T-cell (primary cell): Measurements from ENCODE around the gene AGTPBP1. TPM values are rescaled to one million over a fixed set of nuclear protein-coding genes. Genes with fewer than 3 reads are reported as not detected.

ENCODE experiments used
- ATAC-seq, 4 experiments: fragments of 200-7000 bp in 3 of 4; fragments of 150-1000 bp in 1 of 4; cut with Tn5 transposase; replicated peaks in 1 of 4; 1 replicate in 3 of 4; 2 replicates in 1 of 4; pipeline ENCODE4 v1.10.0; 2021; ENCODE audit warnings: moderate library complexity in 3 of 4, mild to moderate bottlenecking in 2 of 4, moderate number of reproducible peaks in 1 of 4
- CTCF ChIA-PET, 2 donors: fragments of 300-600 bp; sonication (Branson Sonifier 250); formaldehyde crosslinking; loops; one replicate each; lab custom pipeline; 2022; ENCODE audit warnings: antibody characterized with exemption in 2 of 2; lab: Charles Lee
- POLR2A ChIA-PET, 2 donors: fragments of 300-600 bp; sonication (Branson Sonifier 250); formaldehyde crosslinking; loops; one replicate each; lab custom pipeline; 2022; ENCODE audit warnings: antibody characterized with exemption in 2 of 2; lab: Charles Lee
- DNase-seq, 35 experiments: peaks; one replicate each; pipeline versions ENCODE4 v3.0.0 to v3.0.0-alpha.2; 2013 to 2023
- H3K27ac ChIP-seq: one replicate; pipeline ENCODE4 v1.5.1; 2013; ENCODE audit warnings: low read length
- H3K27me3 ChIP-seq, 2 experiments: replicated peaks in 1 of 2; 1 replicate in 1 of 2; 2 replicates in 1 of 2; pipeline versions ENCODE4 v1.6.1 to v1.7.0; 2013; ENCODE audit warnings: low read length in 1 of 2, mixed read lengths in 1 of 2; ENCODE audit not compliant: control insufficient read depth in 2 of 2, insufficient read depth in 2 of 2; ENCODE audit errors: extremely low read depth in 1 of 2
- H3K36me3 ChIP-seq, 2 donors: 1 replicate in 1 of 2; 2 replicates in 1 of 2; pipeline versions ENCODE4 v1.6.1 to v1.7.0; 2013; ENCODE audit warnings: low read length in 1 of 2; ENCODE audit not compliant: control insufficient read depth in 2 of 2, insufficient read depth in 1 of 2; ENCODE audit errors: extremely low read depth in 1 of 2
- H3K4me1 ChIP-seq, 2 experiments: 1 replicate in 1 of 2; 2 replicates in 1 of 2; pipeline versions ENCODE4 v1.6.1 to v1.7.0; 2013; ENCODE audit warnings: low read length in 2 of 2, mixed read lengths in 1 of 2; ENCODE audit not compliant: insufficient read depth in 2 of 2, control insufficient read depth in 1 of 2; ENCODE audit errors: extremely low read depth in 1 of 2
- H3K4me3 ChIP-seq, 2 donors: 1 replicate in 1 of 2; 2 replicates in 1 of 2; pipeline versions ENCODE4 v1.5.1 to v1.7.0; 2013; ENCODE audit warnings: mild to moderate bottlenecking in 2 of 2, low read length in 1 of 2, moderate library complexity in 1 of 2; ENCODE audit not compliant: control insufficient read depth in 1 of 2; ENCODE audit errors: extremely low read depth in 1 of 2
- H3K9me3 ChIP-seq: 2 replicates; pipeline ENCODE4 v1.7.0; 2013
- H3K27ac Mint-ChIP-seq, 2 donors: one replicate each; pipeline ENCODE4 v1.8.0; 2020 to 2021; ENCODE audit warnings: mild to moderate bottlenecking in 2 of 2, mixed read lengths in 2 of 2
- H3K27me3 Mint-ChIP-seq, 2 donors: one replicate each; pipeline ENCODE4 v1.8.0; 2021 to 2022; ENCODE audit warnings: mixed read lengths in 2 of 2
- H3K36me3 Mint-ChIP-seq: one replicate; pipeline ENCODE4 v1.8.0; 2021; ENCODE audit warnings: mixed read lengths
- H3K4me1 Mint-ChIP-seq, 3 donors: one replicate each; pipeline ENCODE4 v1.8.0; 2020 to 2022; ENCODE audit warnings: mixed read lengths in 3 of 3, mild to moderate bottlenecking in 1 of 3
- H3K4me3 Mint-ChIP-seq, 3 donors: one replicate each; pipeline ENCODE4 v1.8.0; 2020 to 2022; ENCODE audit warnings: mild to moderate bottlenecking in 3 of 3, mixed read lengths in 3 of 3, moderate library complexity in 3 of 3
- H3K9me3 Mint-ChIP-seq, 3 donors: one replicate each; pipeline ENCODE4 v1.8.0; 2020 to 2022; ENCODE audit warnings: mixed read lengths in 3 of 3
- WGBS: methylation state at CpG from one replicate; pipeline ENCODE4 v1.1.5; 2013; ENCODE audit warnings: missing lambda C conversion rate; ENCODE audit not compliant: insufficient coverage; 5-methylcytosine and 5-hydroxymethylcytosine counted together
- total RNA-seq, 35 experiments: library from RNA in 6 of 35; stranded (reverse) in 6 of 35; fragments of 120-200 nt in 1 of 35; gene quantifications; one replicate each; pipeline versions ENCODE4 v1.2.1 to v1.2.4 and lab custom pipeline; 2013 to 2026

AGTPBP1 gene
- total RNA-seq, 5 donors from 2014 or later (not counting 1 experiment from before 2014, with no cell fraction given) = 46.2 to 66.7 (median 52.2) TPM

GRCh38 chr9:85666086-85666485, 75.7 kb downstream of the AGTPBP1 start:
- CTCF ChIA-PET = interaction anchor here in 1 of 2 donors (0.7 kb wide), 1 partner anchor 242 kb away, joined by 3 read pairs; no protein-coding TSS in a partner anchor
- Histone ChIP-seq H3K4me3 (no peak overlapping the region), H3K36me3 (peaks cover 0 to 20% of the 10 kb centered on the region in 2 donors), H3K27me3 (no peaks in the 10 kb centered on the region), H3K27ac (no peak overlapping the region), H3K4me1 (no peaks in the 10 kb centered on the region), H3K9me3 (no peaks in the 10 kb centered on the region)
- ATAC-seq (no peak), DNase-seq (no peak)
- H3K9me3 Mint-ChIP-seq = no peaks in the 10 kb centered on the region
- H3K4me1 Mint-ChIP-seq = no peaks in the 10 kb centered on the region
- POLR2A ChIA-PET = no interaction called here
- no peak overlapping the region for H3K4me3 Mint-ChIP-seq
- H3K36me3 Mint-ChIP-seq = peaks cover 35% of the 10 kb centered on the region
- H3K27me3 Mint-ChIP-seq = no peaks in the 10 kb centered on the region
- H3K27ac Mint-ChIP-seq = no peak overlapping the region
- no CpG with 5 or more reads among the region's 2 CpGs for WGBS

GRCh38 chr9:85662573-85662972, 79.2 kb downstream of the AGTPBP1 start:
- no peaks in the 10 kb centered on the region for H3K4me1 Mint-ChIP-seq
- no peak overlapping the region for H3K4me3 Mint-ChIP-seq
- Histone ChIP-seq H3K9me3 (no peaks in the 10 kb centered on the region), H3K27me3 (no peaks in the 10 kb centered on the region), H3K4me1 (no peaks in the 10 kb centered on the region), H3K36me3 (peaks cover 0 to 13% of the 10 kb centered on the region in 2 donors), H3K27ac (no peak overlapping the region), H3K4me3 (no peak overlapping the region)
- DNase-seq = no peak
- no peaks in the 10 kb centered on the region for H3K9me3 Mint-ChIP-seq
- POLR2A ChIA-PET = no interaction called here
- no peaks in the 10 kb centered on the region for H3K27me3 Mint-ChIP-seq
- CTCF ChIA-PET = no interaction called here
- H3K27ac Mint-ChIP-seq = no peak overlapping the region
- ATAC-seq = no peak
- 100% methylated on average over 1 of the region's 1 CpG for WGBS
- peaks cover 18% of the 10 kb centered on the region for H3K36me3 Mint-ChIP-seq

GRCh38 chr9:85658716-85659115, 83.0 kb downstream of the AGTPBP1 start:
- no peak overlapping the region for H3K27ac ChIP-seq
- no peaks in the 10 kb centered on the region for H3K4me1 Mint-ChIP-seq
- H3K27ac Mint-ChIP-seq = no peak overlapping the region
- H3K9me3 ChIP-seq = no peaks in the 10 kb centered on the region
- WGBS = no CpG with 5 or more reads among the region's 1 CpG
- H3K36me3 Mint-ChIP-seq = peaks cover 14% of the 10 kb centered on the region
- CTCF ChIA-PET = no interaction called here
- no peak for ATAC-seq
- no peak for DNase-seq
- no peaks in the 10 kb centered on the region for H3K27me3 ChIP-seq
- POLR2A ChIA-PET = no interaction called here
- no peak overlapping the region for H3K4me3 ChIP-seq
- peaks cover 0 to 5% of the 10 kb centered on the region in 2 donors for H3K36me3 ChIP-seq
- H3K4me3 Mint-ChIP-seq = no peak overlapping the region
- H3K4me1 ChIP-seq = no peaks in the 10 kb centered on the region
- no peaks in the 10 kb centered on the region for H3K27me3 Mint-ChIP-seq
- no peaks in the 10 kb centered on the region for H3K9me3 Mint-ChIP-seq

- peaks cover 43% of the 10 kb centered on the region for H3K36me3 Mint-ChIP-seq
- H3K27me3 ChIP-seq = no peaks in the 10 kb centered on the region
- H3K4me3 Mint-ChIP-seq = no peak overlapping the region
- ATAC-seq = no peak
- H3K9me3 Mint-ChIP-seq = no peaks in the 10 kb centered on the region
- no peaks in the 10 kb centered on the region for H3K27me3 Mint-ChIP-seq
- H3K4me3 ChIP-seq = no peak overlapping the region
- H3K4me1 ChIP-seq = no peaks in the 10 kb centered on the region
- DNase-seq = no peak
- H3K36me3 ChIP-seq = peaks cover 8 to 30% of the 10 kb centered on the region in 2 donors
- no CpG with 5 or more reads among the region's 4 CpGs for WGBS
- H3K27ac Mint-ChIP-seq = no peak overlapping the region
- POLR2A ChIA-PET = no interaction called here
- H3K4me1 Mint-ChIP-seq = no peaks in the 10 kb centered on the region
- no peak overlapping the region for H3K27ac ChIP-seq
- no peaks in the 10 kb centered on the region for H3K9me3 ChIP-seq
- CTCF ChIA-PET = no interaction called here
These were observed 88.6 kb downstream of the AGTPBP1 start for GRCh38 chr9:85653153-85653552.

- POLR2A ChIA-PET = no interaction called here
- Histone ChIP-seq H3K36me3 (peaks cover 8 to 29% of the 10 kb centered on the region in 2 donors), H3K27me3 (no peaks in the 10 kb centered on the region), H3K4me1 (no peaks in the 10 kb centered on the region), H3K27ac (no peak overlapping the region), H3K4me3 (no peak overlapping the region), H3K9me3 (no peaks in the 10 kb centered on the region)
- peaks cover 0 to 13% (median 0%) of the 10 kb centered on the region in 3 donors for H3K4me1 Mint-ChIP-seq
- CTCF ChIA-PET = interaction anchor here in 1 of 2 donors (0.6 kb wide), 1 partner anchor 34 kb away, joined by 5 read pairs; no protein-coding TSS in a partner anchor
- H3K4me3 Mint-ChIP-seq = no peak overlapping the region
- DNase-seq = no peak
- no CpG with 5 or more reads among the region's 1 CpG for WGBS
- no peaks in the 10 kb centered on the region for H3K27me3 Mint-ChIP-seq
- H3K36me3 Mint-ChIP-seq = peaks cover 53% of the 10 kb centered on the region
- H3K9me3 Mint-ChIP-seq = no peaks in the 10 kb centered on the region
- ATAC-seq = no peak
- no peak overlapping the region for H3K27ac Mint-ChIP-seq
These were observed 94.2 kb downstream of the AGTPBP1 start for GRCh38 chr9:85647571-85647970.

GRCh38 chr9:85645909-85646627, 95.7 kb downstream of the AGTPBP1 start:
- peak in 1 of 35 experiments; percentile 40 for DNase-seq
- no peak overlapping the region for H3K27ac ChIP-seq
- ChIA-PET CTCF (interaction anchor here in 1 of 2 donors (0.6 kb wide), 1 partner anchor 14 kb away, joined by 3 read pairs; no protein-coding TSS in a partner anchor), POLR2A (interaction anchor here in 1 of 2 donors (0.5 kb wide), 1 partner anchor 39 kb away, joined by 3 read pairs; no protein-coding TSS in a partner anchor)
- H3K4me3 Mint-ChIP-seq = no peak overlapping the region
- no peaks in the 10 kb centered on the region for H3K27me3 Mint-ChIP-seq
- H3K36me3 Mint-ChIP-seq = peaks cover 59% of the 10 kb centered on the region
- no peaks in the 10 kb centered on the region for H3K9me3 Mint-ChIP-seq
- no CpG with 5 or more reads among the region's 3 CpGs for WGBS
- H3K4me3 ChIP-seq = no peak overlapping the region
- no peaks in the 10 kb centered on the region for H3K4me1 ChIP-seq
- peaks cover 0 to 22% of the 10 kb centered on the region in 2 donors for H3K36me3 ChIP-seq
- no peaks in the 10 kb centered on the region for H3K9me3 ChIP-seq
- no peak overlapping the region for H3K27ac Mint-ChIP-seq
- ATAC-seq = peak in 1 of 4 experiments; percentile 35
- H3K4me1 Mint-ChIP-seq = peaks cover 0 to 13% (median 0%) of the 10 kb centered on the region in 3 donors
- no peaks in the 10 kb centered on the region for H3K27me3 ChIP-seq
